ENCODE measurements around the gene MAP4K4.

Gene MAP4K4

DNA sequence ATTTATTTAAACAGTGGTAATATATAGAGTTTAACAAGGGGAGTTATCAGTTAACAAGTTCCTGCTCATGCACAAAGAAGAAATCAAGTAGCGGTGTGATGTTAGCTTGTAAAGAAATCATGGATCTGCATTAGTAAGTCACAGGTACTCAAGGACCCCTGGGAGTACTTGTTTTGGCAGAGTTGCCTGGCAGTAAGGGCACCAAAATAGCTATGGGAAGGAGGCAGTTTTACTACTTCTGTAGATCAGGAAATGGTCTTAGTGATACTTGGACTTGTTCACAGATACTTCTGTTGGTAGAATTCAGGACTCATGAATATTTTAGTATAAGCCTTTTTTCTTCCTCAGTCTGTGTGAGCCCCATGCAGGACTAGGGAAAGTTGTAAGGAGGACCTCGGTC lies 186.9 kb downstream of the MAP4K4 start:
- Histone ChIP-seq H3K27me3 (no peaks in the 10 kb centered on the region), H3K4me1 (ENCODE audit: control insufficient read depth in 1 of 2, insufficient read depth in 1 of 2, low read depth in 1 of 2, low read length in 1 of 2) (peaks cover 11 to 13% of the 10 kb centered on the region in 2 experiments), H3K36me3 (peaks cover 62% of the 10 kb centered on the region), H3K27ac (peak overlapping the region; percentile 54), H3K9me3 (no peaks in the 10 kb centered on the region), H3K4me3 (ENCODE audit: low read depth in 1 of 2, low read length in 1 of 2) (no peak overlapping the region)
- TF ChIP-seq, protein P1, sequence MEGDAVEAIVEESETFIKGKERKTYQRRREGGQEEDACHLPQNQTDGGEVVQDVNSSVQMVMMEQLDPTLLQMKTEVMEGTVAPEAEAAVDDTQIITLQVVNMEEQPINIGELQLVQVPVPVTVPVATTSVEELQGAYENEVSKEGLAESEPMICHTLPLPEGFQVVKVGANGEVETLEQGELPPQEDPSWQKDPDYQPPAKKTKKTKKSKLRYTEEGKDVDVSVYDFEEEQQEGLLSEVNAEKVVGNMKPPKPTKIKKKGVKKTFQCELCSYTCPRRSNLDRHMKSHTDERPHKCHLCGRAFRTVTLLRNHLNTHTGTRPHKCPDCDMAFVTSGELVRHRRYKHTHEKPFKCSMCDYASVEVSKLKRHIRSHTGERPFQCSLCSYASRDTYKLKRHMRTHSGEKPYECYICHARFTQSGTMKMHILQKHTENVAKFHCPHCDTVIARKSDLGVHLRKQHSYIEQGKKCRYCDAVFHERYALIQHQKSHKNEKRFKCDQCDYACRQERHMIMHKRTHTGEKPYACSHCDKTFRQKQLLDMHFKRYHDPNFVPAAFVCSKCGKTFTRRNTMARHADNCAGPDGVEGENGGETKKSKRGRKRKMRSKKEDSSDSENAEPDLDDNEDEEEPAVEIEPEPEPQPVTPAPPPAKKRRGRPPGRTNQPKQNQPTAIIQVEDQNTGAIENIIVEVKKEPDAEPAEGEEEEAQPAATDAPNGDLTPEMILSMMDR (IDR thresholded peaks at IDR 0.05) = no peak

DNA sequence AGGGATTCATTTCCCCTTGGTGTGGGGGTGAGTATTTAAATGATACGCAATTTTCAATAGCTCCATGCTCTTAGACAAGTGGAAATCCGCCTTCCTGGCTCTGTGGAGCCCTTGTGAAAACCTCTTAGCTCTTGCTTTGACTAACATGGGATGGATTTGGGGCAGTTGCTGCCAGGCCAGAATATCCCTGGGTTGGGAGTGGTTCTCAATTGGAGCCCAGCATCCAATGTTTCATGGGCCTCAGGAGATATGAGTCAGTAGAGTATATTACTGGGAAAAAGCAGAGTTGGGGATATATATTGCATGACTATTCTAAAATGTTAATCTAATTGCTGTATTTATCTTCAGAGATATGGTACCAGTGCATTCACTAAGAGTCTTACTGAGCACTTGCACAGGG lies 189.8 kb downstream of the MAP4K4 start:
- Histone ChIP-seq H3K4me3 (ENCODE audit: low read depth in 1 of 2, low read length in 1 of 2) (no peak overlapping the region), H3K36me3 (peaks cover 79% of the 10 kb centered on the region), H3K4me1 (ENCODE audit: control insufficient read depth in 1 of 2, insufficient read depth in 1 of 2, low read depth in 1 of 2, low read length in 1 of 2) (peaks cover 11 to 13% of the 10 kb centered on the region in 2 experiments), H3K27ac (peak overlapping the region; percentile 46), H3K27me3 (no peaks in the 10 kb centered on the region), H3K9me3 (no peaks in the 10 kb centered on the region)
- TF ChIP-seq, protein P1 (IDR thresholded peaks at IDR 0.05) = no peak

DNA sequence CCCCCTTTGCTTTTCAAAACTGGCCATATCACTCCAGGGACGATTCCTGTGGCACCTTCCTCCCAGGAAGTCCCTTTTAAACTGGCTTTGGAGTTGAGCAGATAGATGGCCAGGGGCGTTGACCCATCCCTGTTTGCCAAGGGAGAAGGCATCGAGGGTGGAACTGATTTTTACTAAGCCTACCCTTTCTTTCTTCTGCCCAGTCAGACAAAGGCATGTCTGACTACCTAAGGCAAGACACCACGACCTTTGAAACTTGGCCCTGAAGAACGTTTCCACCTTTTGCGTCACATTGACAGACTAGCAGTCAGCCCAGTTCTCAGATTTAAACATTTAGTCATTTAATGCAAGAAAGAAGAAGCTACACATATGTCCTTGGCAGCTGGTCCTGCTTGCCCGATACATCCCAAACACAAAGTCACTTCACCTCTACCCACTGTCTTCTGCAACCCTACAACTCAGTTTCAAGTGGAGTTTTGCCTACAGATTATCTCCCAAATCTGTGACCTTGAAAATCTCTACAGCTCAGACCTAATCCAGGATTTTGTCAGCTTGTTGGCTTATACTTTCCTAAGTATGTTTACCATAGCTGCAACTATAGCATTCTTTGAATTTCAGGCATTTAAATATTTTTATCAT lies 192.1 kb downstream of the MAP4K4 start:
- Histone ChIP-seq H3K36me3 (peaks cover 78% of the 10 kb centered on the region), H3K4me1 (ENCODE audit: control insufficient read depth in 1 of 2, insufficient read depth in 1 of 2, low read depth in 1 of 2, low read length in 1 of 2) (peaks cover 9 to 11% of the 10 kb centered on the region in 2 experiments), H3K4me3 (ENCODE audit: low read depth in 1 of 2, low read length in 1 of 2) (no peak overlapping the region), H3K9me3 (no peaks in the 10 kb centered on the region), H3K27me3 (no peaks in the 10 kb centered on the region), H3K27ac (peak overlapping the region; percentile 51)
- TF ChIP-seq, protein P1 (IDR thresholded peaks at IDR 0.05) = no peak

DNA sequence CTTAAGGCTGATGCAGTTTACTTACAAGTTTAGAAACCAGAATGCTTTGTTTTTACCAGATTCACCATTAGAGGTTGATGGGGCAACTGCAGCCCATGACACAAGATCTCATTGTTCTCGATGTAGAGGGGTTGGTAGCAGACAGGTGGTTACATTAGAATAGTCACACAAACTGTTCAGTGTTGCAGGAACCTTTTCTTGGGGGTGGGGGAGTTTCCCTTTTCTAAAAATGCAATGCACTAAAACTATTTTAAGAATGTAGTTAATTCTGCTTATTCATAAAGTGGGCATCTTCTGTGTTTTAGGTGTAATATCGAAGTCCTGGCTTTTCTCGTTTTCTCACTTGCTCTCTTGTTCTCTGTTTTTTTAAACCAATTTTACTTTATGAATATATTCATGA lies 194.9 kb downstream of the MAP4K4 start:
- no peaks in the 10 kb centered on the region for H3K27me3 ChIP-seq
- no peaks in the 10 kb centered on the region for H3K9me3 ChIP-seq
- no peak overlapping the region for H3K4me3 ChIP-seq (ENCODE audit: low read depth in 1 of 2, low read length in 1 of 2)
- H3K36me3 ChIP-seq = peaks cover 75% of the 10 kb centered on the region
- peak overlapping the region; percentile 72 for H3K27ac ChIP-seq
- TF ChIP-seq, protein P1 (IDR thresholded peaks at IDR 0.05) = no peak
- H3K4me1 ChIP-seq (ENCODE audit: control insufficient read depth in 1 of 2, insufficient read depth in 1 of 2, low read depth in 1 of 2, low read length in 1 of 2) = peaks cover 18 to 22% of the 10 kb centered on the region in 2 experiments

DNA sequence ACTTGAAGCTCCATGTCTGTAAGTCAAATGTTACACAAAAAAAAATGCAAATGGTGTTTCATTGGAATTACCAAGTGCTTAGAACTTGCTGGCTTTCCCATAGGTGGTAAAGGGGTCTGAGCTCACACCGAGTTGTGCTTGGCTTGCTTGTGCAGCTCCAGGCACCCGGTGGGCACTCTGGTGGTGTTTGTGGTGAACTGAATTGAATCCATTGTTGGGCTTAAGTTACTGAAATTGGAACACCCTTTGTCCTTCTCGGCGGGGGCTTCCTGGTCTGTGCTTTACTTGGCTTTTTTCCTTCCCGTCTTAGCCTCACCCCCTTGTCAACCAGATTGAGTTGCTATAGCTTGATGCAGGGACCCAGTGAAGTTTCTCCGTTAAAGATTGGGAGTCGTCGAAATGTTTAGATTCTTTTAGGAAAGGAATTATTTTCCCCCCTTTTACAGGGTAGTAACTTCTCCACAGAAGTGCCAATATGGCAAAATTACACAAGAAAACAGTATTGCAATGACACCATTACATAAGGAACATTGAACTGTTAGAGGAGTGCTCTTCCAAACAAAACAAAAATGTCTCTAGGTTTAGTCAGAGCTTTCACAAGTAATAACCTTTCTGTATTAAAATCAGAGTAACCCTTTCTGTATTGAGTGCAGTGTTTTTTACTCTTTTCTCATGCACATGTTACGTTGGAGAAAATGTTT lies 196.3 kb downstream of the MAP4K4 start:
- peaks cover 27 to 31% of the 10 kb centered on the region in 2 experiments for H3K4me1 ChIP-seq (ENCODE audit: control insufficient read depth in 1 of 2, insufficient read depth in 1 of 2, low read depth in 1 of 2, low read length in 1 of 2)
- TF ChIP-seq, protein P1 (IDR thresholded peaks at IDR 0.05) = no peak
- H3K27me3 ChIP-seq = no peaks in the 10 kb centered on the region
- H3K36me3 ChIP-seq = peaks cover 64% of the 10 kb centered on the region
- no peaks in the 10 kb centered on the region for H3K9me3 ChIP-seq
- H3K27ac ChIP-seq = peak overlapping the region; percentile 72
- no peak overlapping the region for H3K4me3 ChIP-seq (ENCODE audit: low read depth in 1 of 2, low read length in 1 of 2)

Data from neutrophil (primary cell).